Fibroblast of the conjunctiva (primary cell): ENCODE measurements around the gene LMOD2.

Experiments used
- DNase-seq: peaks from one replicate; pipeline ENCODE4 v3.0.0-alpha.2; 2010; ENCODE audit warnings: low read depth

Gene LMOD2

GRCh38 chr7:123639631-123640030 is 16.0 kb upstream of the LMOD2 start:
- DNase-seq = no peak

DNA sequence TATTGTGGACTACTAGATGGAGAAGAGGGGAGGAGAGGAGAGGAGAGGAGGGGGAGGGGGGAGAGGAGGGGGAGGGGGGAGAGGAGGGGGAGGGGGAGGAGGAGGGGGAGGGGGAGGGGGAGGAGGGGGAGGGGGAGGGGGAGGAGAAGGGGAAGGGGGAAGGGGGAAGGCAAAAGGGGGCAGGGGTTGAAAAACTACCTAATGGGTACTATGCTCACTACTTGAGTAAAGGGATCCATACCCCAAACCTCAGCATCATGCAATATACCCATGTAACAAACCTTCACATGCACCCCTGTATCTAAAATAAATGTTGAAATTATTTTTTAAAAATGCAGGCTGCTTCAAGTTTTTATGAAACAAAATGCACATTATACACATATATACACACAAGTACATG is 15.1 kb upstream of the LMOD2 start:
- no peak for DNase-seq

DNA sequence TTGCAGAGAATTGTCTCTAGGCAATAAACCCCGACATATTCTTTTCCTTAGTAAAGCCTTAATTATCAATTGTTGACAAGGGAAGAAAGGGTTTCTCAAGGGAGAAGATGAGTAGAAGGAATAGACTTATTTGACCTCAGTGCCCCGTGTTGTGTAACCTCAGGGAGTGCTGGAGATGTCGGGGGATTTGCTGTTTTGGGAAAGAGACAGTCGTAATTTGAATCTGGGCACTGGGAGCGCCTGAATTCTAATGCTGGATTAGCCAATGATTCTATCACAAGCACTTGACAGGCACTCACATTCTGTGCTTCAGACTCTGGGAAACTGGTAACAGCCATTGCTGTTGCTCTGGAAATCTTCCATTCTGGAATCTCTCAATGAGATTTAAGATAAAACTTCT is 13.8 kb upstream of the LMOD2 start:
- DNase-seq = no peak

- peak; percentile 53 for DNase-seq
These were observed 11.9 kb upstream of the LMOD2 start for GRCh38 chr7:123643495-123644441.

DNA sequence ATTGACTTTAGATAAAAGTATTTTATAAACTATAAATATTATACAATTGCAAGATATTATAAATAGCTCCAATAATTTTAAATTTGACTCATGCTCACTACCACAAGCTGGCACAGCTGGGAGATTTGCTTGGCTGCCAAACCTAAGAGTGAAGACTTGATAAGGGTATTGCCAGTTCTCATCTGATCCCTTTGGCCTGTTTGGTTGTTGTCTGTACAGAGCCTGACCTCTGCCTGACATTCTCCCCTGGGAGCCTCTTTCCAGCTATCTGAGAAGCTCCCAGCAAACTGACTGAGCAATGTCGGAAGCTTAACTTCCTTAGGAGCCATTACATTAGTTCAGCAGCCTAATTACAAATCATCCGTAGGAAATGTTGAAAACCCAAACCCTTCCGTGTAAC is 10.2 kb upstream of the LMOD2 start:
- DNase-seq = no peak

- DNase-seq = no peak
These were observed 8.4 kb upstream of the LMOD2 start for GRCh38 chr7:123647106-123647730.

DNA sequence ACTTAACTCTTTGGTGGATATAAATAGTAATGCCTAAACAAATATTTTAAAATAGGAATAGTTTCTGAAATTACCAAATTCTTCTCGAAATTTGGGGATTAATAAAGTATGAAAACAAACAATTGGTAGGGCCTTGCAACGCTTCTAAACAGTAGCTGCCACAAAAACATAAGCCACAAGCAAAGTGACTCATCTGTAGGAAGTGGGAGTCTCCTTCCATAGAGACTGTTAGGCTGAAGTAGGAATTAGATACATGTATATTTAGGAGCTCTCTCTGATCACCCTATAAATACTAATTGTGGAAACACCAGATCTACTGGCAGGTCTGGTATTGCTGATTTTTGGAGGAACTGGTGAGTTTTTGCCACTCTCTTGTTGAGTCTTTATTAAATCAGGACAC is 5.7 kb upstream of the LMOD2 start:
- DNase-seq = no peak

- no peak for DNase-seq
These were observed 5.1 kb upstream of the LMOD2 start for GRCh38 chr7:123650595-123650994.

- DNase-seq = no peak
These were observed 3.3 kb upstream of the LMOD2 start for GRCh38 chr7:123652406-123652805.

DNA sequence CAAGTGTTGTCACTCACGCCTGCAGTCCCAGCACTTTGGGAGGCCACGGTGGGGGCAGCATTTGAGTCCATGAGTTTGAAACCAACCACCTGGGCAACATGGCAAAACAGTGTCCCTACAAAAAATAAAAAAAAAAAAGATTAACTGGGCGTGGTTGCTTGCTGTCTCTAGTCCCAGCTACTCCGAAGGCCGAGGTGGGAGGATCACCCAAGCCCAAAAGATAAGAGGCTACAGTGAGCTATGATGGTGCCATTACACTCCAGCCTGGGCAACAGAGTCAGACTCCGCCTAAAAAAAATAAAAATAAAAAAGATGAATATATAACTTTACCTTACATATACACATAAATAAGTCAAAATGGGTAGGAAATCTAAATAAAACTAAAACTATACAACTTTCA is 2.5 kb upstream of the LMOD2 start:
- no peak for DNase-seq

GRCh38 chr7:123656544-123657303 is 1.1 kb downstream of the LMOD2 start:
- no peak for DNase-seq

GRCh38 chr7:123657304-123657685 is 1.6 kb downstream of the LMOD2 start:
- DNase-seq = no peak

DNA sequence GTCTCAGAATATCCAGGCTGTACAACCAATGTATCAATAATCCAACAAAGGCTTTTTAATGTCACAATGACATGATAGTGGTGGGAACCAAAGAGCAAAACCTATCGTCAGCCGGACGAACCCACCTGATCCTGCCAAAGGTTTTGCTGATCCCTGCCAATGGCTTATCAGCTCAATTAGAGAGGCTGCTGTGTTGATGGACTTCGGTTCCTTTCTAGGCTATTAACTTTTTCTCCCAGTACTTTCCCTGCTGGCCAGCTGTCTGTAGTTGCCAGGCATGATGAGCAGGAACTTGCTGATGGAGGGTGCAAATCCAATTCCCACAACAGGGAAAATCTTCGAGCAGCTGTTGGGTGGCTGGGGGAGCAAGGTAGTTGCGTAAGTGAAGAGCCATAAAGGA is 2.4 kb downstream of the LMOD2 start:
- no peak for DNase-seq

- DNase-seq = no peak
These were observed 5.1 kb downstream of the LMOD2 start for GRCh38 chr7:123660514-123661354.

- no peak for DNase-seq
These were observed 6.1 kb downstream of the LMOD2 start for GRCh38 chr7:123661765-123662164.

GRCh38 chr7:123662293-123662692 is 6.6 kb downstream of the LMOD2 start:
- DNase-seq = no peak

GRCh38 chr7:123662755-123663154 is 7.1 kb downstream of the LMOD2 start:
- DNase-seq = no peak

DNA sequence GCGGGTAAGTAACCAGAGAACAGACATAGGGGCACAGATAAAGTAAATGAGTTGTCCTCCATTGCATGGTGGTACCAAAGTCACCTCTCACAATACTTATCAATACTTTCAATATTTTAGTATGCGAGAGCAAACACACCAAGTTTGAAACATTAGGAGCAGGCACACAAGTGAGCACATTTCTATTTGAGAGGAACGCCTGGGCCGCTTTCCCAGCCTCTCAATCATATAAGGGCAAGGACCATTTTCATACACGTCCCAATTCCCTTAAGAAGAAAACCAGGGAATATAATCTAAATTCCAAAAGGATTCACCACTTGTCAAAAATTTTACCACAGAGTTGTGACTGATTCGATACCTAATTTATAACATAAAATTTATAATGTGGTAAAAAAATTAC is 7.5 kb downstream of the LMOD2 start:
- no peak for DNase-seq

- DNase-seq = no peak
These were observed 9.5 kb downstream of the LMOD2 start for GRCh38 chr7:123665157-123665556.

- no peak for DNase-seq
These were observed 10.2 kb downstream of the LMOD2 start for GRCh38 chr7:123665896-123666295.

GRCh38 chr7:123666492-123666891 is 10.8 kb downstream of the LMOD2 start:
- DNase-seq = no peak

DNA sequence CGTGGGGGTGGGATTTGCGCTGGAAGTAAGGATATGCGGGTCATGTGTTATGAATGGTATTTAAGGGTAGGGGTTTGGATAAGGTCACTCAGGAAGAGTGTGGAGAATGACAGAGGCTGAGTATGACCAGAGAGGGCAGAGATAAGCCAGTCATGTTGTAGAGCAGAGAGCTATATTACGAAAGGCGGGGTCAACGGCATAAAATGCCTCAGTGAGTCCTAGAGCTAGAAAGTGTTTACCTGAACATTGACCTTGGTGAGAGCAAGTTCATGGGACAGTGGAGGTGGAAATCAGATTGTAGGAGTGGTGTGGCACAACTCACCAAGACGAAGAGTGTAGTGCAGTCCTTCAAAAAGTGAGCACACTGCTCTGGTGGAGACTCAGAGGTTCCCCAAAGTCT is 13.8 kb downstream of the LMOD2 start:
- no peak for DNase-seq
